HG03039 (cell line): ENCODE data around the gene DLEC1.
"Not testable (repeated sequence)": the region's sequence is repeated elsewhere in the genome, so short reads cannot be mapped to it uniquely, and the experiment has no call there.

Experiments
- ATAC-seq: cut with Tn5 transposase; IDR thresholded peaks from one replicate; pipeline ENCODE4 v1.9.1; 2021; ENCODE audit warnings: mild to moderate bottlenecking, moderate library complexity; ENCODE audit not compliant: unreplicated experiment

The DLEC1 gene

DNA sequence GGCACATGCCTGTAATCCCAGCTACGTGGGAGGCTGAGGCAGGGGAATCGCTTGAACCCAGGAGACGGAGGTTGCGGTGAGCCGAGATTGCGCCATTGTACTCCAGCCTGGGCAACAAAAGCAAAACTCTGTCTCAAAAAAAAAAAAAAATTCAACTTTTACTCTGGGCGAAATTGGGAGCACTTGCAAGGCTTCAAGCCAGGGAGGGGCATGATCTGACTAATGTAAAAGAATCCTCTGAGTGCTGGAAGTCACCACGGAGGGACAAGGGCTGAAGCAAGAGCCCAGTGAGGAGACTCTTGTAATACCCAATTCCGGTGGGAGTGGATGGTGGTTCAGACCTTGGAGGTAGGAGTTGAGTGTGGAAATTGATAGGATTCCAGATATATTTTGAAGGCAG is 4.7 kb upstream of the DLEC1 start:
- not testable (repeated sequence) for ATAC-seq

DNA sequence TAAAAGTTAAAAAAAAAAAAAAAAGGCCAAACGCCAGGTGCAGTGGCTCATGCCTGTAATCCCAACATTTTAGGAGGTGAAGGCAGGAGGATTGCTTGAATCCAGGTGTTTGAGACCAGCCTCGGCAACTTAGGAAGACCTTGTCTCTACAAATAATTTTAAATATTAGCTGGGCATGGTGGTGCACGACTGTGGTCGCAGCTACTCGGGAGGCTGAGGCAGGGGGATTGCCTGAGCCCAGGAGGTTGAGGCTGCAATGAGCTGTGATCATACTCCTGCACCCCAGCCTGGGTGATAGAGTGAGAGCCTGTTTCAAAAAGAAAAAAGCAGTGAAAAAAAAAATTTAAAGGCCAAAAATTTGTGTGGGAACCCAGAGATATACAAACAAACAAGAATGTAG is 2.7 kb upstream of the DLEC1 start:
- ATAC-seq = no peak

DNA sequence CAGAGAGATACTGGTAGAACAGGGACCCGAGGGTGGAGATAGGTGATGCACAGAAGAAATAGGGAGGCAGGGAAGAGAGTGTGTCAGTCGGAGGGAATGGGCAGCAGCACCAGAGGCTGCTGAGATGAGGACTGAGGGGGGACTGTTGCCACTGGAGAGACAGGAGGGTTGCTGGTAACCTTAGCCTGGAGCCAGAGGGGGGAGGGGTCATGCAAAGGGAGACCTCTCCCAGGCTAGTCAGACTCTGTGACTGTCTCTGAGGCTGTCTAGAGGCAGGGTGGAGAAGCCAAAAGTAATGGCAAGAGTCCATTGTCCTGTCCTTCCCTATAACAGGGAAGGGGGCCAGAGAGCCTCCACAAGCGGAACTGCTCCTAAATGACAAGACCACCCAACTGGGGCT is 2.1 kb upstream of the DLEC1 start:
- no peak for ATAC-seq

DNA sequence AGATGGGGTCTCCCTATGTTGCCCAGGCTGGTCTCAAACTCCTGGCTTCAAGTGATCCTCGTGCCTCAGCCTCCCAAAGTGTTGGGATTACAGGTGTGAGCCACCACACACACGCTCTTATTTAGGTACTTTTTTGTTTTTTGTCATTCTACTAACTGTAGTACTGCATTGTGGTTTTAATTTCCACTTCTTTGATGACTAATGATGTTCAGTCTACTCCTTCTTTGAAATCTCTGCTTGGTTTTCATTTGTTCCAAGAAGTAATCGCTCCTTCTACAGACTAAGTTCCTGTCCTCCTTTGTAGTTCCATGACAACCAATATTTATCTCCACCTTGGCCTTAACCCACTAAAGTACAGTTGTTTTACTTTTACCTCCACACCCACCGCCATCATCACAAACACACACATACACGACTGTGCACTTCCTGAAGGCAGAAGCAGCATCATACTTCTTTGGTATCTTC is 529 bp upstream of the DLEC1 start:
- ATAC-seq = no peak

DNA sequence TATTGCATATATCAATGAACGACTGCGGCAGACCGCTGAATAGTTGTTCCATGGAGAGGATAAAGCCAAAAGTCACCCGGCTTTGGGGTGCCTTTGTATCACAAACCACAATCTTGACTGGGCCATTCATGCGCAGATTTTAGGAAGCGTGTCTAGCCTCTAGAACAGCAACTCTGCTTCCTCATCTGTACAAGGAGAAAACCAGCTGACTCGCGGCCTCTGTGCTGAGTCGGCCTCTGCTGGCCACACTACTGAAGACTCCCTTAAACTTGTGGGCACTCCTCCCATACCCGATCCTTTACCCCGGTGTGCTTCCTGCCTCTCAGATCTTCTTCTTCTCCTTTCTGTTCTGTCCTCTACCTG is 872 bp downstream of the DLEC1 start:
- ATAC-seq = peak; percentile 49

DNA sequence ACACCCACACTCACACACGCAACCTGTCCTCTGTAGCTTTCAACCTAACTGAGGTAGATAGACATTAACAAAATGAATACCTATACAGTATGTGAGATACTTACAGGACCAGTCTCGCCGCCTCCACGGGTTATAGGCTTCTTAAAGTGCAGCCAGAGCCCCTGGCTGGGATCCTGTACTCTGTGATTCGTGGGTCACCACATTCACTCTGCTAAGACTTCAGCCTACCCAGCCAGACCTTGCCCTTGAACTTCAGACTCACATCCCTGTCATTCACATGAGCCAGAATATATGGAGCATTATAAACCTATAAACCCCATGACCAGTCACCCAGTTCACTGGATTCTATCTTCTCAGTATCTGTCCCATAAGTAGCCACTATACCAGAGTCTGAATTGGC is 1.4 kb downstream of the DLEC1 start:
- ATAC-seq = no peak

DNA sequence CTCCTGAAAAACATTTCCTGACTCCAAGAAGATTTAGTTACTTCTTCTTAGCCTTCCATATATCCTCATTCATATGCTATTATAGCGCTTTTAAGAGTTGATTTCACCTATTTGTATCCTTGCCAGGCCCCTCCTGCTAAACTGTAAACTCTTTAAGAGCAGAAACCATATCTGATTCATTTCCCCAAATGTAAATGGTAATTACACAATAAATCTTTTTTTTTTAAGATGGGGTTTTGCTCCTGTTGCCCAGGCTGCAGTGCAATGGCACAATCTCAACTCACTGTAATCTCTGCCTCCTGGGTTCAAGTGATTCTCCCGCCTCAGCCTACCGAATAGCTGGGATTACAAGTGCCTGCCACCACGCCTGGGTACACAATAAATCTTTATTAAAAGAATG is 4.5 kb downstream of the DLEC1 start:
- ATAC-seq = no peak

DNA sequence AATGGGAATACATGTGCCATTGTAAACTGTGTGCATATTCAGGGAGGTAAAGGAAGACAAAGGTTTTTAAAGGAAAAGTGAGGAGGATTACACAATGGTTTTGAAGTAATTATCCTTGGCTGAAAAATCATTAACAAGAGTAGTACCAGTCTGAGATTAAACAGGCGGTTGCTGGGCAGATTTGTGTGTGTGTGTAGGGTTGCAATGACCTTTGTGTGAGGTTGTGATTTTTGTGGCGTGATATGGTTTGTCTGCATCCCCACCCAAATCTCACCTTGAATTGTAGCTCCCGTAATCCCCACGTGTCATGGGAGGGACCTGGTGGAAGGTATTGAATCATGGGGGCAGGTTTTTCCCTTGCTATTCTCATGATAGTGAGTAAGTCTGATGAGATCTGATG is 7.0 kb downstream of the DLEC1 start:
- ATAC-seq = no peak

DNA sequence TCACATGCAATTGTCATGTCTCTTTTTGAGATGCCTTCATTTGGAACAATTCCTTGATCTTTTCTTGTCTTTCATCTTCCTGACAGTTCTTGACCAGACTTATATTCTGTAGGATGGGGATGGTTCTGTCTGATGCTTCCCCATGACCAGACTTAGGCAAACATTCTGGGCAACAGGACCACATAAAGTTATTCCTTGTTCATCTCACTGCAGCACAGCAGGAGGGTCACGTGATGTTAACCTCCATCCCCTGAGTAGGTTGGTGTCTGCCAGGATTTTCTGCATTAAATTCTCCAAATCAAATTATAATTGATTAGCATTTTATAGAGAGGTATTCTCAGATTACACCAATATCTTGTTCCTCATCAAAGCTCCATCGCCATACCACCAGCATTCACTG is 7.8 kb downstream of the DLEC1 start:
- ATAC-seq = no peak

DNA sequence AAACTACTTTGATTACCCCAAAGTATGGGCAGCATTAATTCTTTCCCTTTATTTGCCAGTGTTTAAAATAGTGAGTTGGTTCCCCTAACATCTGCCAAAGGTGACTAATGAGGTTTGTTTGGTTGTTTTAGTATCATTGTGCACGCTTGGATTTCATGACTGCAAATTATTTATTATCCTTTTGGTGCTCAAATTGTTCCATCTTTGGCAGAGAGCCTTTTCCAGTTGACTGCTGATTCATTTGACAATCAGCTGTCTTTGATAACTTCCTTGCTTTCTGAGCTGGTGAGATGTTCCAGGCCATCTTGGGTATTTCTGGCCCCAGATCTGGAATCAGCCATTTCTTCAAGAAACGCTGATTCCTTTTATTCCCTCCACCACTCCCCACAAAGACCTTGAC is 8.9 kb downstream of the DLEC1 start:
- no peak for ATAC-seq

DNA sequence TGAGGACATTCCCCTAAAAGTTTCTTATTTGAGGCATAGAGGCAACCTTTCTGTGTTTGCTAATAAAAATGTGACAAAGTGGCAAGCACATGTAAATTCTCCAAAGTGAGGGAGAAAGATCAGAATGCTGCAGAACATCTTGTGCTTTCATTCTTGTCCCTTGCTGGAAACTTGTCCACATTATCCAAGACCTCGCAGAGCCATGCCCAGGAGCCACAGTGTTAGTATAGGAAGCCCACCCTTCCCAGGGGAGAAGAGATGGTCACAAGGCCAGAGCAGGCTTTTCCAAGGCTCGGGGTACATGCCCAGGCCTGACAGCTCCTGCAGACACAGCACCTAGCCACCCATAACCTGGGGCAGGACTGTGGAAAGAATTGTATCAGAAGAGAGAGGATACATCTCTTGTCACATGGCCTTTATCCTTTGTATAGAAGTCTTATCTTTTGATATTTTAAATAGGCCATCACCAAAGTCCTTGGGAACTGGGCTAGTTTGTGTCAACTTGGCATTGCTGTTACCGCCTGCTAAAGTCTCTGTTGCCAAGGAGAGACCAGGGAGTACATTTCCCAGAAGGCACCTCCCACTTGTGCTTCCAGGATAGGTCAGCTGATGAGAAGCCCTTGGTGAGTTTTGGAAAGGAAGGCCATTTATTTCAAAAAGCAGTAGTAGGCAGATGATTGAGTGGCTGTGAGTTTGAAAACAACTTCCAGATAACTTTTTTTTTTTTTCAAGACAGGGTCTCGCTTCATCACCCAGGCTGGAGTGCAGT is 10.5 kb downstream of the DLEC1 start:
- no peak for ATAC-seq

DNA sequence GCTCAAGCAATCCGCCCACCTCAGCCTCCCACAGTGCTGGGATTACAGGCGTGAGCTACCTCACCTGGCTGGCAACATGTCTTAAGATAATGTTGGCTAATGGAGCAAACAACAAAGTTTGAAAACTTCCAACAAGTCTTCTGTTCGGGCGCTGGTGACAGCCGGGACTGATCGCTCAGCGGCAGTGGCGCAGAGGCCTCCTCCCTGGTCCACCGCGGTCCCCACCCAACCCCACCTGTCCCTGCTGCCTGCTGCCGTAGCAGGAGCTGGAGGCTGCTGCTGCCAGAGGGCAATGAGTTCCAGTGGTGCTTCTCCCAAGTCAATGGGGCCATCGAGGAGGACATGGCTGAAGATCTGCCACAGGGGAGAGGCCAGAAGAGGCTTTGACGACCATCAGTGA is 12.1 kb downstream of the DLEC1 start:
- no peak for ATAC-seq

DNA sequence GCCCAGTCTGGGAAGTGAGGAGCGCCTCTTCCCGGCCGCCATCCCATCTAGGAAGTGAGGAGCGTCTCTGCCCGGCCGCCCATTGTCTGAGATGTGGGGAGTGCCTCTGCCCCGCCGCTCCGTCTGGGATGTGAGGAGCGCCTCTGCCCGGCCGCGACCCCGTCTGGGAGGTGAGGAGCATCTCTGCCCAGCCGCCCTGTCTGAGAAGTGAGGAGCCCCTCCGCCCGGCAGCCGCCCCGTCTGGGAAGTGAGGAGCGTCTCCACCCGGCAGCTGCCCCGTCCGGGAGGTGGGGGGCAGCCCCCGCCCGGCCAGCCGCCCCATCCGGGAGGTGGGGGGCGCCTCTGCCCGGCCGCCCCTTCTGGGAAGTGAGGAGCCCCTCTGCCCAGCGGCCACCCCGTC is 14.3 kb downstream of the DLEC1 start:
- not testable (repeated sequence) for ATAC-seq

DNA sequence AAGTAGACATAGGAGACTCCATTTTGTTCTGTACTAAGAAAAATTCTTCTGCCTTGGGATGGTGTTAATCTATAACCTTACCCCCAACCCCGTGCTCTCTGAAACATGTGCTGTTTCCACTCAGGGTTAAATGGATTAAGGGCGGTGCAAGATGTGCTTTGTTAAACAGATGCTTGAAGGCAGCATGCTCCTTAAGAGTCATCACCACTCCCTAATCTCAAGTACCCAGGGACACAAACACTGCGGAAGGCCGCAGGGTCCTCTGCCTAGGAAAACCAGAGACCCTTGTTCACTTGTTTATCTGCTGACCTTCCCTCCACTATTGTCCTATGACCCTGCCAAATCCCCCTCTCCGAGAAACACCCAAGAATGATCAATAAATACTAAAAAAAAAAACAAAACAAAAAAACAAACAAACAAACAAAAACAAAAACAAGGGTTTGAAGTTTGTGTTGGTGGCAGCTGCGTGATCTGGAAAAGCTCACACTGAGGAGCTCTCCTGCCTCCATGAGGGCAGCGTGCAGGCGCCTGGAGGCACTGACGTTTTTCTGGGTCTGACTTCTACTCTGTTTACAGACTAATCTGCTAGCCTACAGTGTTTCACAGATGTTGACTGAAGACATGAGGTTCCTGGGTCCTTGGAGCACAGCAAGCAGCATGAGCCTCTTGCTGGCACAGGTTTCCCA is 14.9 kb downstream of the DLEC1 start:
- not testable (repeated sequence) for ATAC-seq

DNA sequence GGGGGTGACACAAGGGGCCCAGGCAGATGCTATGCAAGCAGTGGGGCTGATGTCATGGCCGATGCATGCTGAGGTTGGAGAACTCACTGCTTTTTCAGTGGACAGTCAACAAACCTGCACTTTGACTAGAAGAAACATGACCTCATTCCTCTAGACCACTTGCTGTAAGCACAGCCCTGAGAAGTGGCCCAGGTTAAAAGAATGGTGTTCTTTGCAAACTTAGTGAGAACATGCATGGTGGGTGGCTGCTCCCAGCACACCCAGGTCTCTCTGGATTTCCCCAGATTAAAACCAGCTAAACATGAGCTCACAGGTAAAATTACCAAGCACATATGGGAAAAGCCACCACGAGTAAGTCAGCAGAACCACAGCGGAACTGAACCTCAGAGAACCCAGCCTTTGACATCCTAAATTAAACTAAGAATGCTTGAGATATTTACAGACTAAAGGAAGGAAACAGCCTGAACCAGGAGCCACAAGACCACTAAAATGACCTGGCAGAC is 15.5 kb downstream of the DLEC1 start:
- no peak for ATAC-seq

DNA sequence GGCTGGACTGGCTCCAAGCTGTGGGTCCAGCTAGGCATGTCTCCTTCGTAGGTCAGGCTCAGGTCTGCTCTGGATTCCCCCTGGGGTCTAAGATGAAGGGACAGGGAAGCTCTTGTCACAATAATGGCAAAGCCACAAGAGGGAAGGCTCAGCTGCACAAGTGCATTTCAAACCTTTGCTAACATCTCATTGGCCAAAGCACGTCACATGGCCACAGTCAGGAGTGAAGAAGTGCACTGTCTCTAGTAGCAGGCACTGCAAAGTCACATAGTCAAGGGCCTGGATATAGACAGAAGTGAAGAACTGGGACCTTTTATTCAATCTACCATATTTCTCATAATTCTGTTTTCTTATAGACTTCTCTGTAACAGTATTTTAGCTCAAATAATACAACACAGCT is 20.1 kb downstream of the DLEC1 start:
- no peak for ATAC-seq

DNA sequence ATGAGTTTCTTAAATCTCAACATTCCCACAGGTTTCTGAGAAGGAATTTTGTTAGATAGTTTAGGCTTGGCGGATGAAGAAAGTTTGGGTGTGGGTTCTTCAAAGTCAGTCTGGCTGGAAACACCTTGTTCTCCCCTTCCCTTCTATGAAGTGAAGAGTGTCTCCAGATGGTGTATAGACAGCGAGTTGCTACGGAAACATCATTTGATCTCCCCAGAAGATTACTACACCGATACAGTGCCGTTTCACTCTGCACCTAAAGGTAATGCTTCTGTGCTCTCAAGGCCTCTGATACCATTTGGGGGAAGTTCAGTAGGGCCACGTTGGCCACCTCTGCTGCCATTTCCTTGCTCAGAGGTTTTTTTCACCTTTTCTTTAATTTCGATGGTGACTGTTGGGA is 20.6 kb downstream of the DLEC1 start:
- no peak for ATAC-seq

DNA sequence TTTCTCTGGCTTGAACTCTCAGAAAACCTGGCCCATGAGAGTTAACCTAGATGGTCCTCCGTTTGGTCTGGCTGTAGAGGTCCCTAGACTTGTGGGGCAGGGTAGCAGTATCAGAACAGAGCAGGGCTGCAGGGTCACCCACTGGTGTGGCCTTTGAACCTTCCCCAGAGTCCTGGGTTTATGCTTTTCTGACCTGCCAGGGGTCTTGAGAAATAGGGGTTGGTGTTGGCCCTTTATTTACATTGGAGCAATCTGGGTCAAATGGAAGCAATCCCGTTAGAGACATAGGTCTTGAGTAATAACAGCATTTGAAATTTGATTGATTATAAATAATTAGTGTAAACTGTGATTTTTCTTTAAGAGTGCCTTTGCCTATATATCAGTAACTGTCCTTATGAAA is 23.8 kb downstream of the DLEC1 start:
- ATAC-seq = no peak

DNA sequence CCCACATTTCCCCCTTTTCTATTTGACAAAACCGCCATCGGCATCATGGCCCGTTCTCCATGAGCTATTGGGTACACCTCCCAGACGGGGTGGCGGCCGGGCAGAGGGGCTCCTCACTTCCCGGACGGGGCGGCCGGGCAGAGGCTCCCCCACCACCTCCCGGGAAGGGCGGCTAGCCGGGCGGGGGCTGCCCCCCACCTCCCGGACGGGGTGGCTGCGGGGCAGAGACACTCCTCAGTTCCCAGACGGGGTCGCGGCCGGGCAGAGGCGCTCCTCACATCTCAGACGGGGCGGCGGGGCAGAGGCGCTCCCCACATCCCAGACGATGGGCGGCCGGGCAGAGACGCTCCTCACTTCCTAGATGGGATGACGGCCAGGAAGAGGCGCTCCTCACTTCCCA is 25.4 kb downstream of the DLEC1 start:
- not testable (repeated sequence) for ATAC-seq

DNA sequence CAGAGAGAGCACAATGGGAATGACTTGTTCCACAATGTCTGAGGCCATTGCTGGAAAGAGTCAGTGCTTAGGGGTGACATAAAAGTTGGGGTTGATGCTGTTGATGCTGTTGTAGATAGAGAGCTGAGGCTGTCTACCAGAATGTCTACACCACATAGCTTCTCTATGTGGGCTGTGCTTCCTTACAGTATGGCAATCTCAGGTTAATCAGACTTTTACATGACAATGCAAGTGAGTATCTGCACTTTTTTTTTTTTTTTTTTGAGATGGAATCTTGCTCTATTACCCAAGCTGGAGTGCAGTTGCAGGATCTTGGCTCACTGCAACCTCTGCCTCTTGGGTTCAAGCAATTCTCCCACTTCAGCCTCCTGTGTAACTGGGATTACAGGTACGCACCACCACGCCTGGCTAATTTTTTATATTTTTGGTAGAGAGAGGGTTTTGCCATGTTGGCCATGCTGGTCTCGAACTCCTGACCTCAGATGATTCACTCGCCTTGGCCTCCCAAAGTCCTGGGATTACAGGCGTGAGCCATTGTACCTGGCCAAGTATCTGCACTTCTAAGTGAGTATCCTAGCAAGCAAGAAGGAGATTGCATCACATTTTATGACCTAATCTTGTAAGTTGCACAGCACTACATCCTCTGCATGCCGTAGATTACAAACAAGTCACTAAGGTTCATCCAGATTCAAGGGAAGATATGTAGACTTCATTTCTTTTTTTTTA is 28.7 kb downstream of the DLEC1 start:
- ATAC-seq = no peak

DNA sequence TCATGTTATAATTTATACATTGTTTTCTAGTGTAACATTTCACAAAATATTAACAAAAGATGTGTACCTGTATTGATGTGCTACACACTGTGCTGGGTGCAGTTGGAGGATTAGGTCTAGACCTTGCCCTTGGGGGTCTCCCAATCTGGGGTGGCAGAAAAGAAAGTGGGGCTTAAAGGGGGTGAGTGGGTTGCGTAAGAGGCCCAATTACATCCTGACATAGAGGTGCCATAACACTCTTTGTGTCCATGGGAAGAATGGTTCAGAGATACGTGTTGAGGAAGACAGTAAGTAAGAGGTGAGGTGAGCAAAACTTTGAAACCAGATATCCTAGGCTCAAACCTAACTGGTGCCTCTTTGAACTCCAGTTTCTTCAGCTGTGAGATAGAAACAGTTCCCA is 31.0 kb downstream of the DLEC1 start:
- no peak for ATAC-seq

DNA sequence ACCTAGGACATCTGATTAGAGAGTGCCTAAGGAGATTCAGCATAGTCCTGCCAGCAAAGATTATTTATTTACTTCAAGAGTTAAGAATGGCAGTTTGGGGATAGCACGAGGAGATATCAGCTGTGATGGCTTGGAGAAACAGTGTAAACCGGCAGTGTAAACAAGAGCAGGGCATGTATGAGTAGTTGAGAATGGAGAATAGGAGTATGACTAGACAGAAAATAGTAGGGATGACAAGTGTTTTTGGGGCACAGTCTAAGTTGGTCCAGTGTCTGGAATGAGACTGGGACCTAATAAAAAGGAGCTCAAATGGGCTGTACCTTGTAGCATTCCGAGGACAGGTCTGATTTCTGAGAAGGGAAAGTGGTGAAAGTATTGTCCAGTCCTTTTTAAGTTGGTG is 38.1 kb downstream of the DLEC1 start:
- ATAC-seq = not testable (repeated sequence)
